A673 (cell line): Measurements from ENCODE around the gene LDB2.

Experiments used
- CTCF ChIP-seq: fragments of 300-800, 200-600 bp; sonication (generic); conservative IDR thresholded peaks from 2 replicates; pipeline ENCODE4 v1.5.1; 2017; ENCODE audit warnings: low read depth, mild to moderate bottlenecking, antibody characterized with exemption, low read length, moderate library complexity, mixed read lengths
- EZH2 ChIP-seq: fragments of 200-600 bp; sonication (generic); IDR thresholded peaks from 2 replicates; pipeline ENCODE4 v1.6.1; 2017; ENCODE audit warnings: borderline replicate concordance, low read depth, mild to moderate bottlenecking, mixed read lengths, antibody characterized with exemption, low read length; ENCODE audit not compliant: poor library complexity, severe bottlenecking

GRCh38 chr4:16660656-16661055 is 237.8 kb downstream of the LDB2 start:
- no peak for TF ChIP-seq CTCF
- no peak for TF ChIP-seq EZH2
